HAP-1 (cell line): ENCODE results near the gene PATJ.
A peak's percentile ranks its signal among the peaks of the same experiment; 100 is the strongest.
"Not testable (repeated sequence)": the region's sequence is repeated elsewhere in the genome, so short reads cannot be mapped to it uniquely, and the experiment has no call there.

Experiments
- DNase-seq, 2 experiments: peaks; one replicate each; pipeline ENCODE4 v3.0.0-alpha.2; 2016 to 2020; ENCODE audit warnings: low spot score in 2 of 2
- H3K27me3 ChIP-seq: fragments of 250-450 bp; sonication (Bioruptor Pico); 2 replicates; pipeline ENCODE4 v1.5.1; 2020; ENCODE audit warnings: low read depth, mild to moderate bottlenecking, moderate library complexity
- H3K36me3 ChIP-seq: fragments of 250-450 bp; sonication (Bioruptor Pico); replicated peaks from 2 replicates; pipeline ENCODE4 v1.5.1; 2020; ENCODE audit warnings: mild to moderate bottlenecking
- H3K4me1 ChIP-seq: fragments of 250-450 bp; sonication (Bioruptor Pico); 2 replicates; pipeline ENCODE4 v1.5.1; 2020; ENCODE audit warnings: mild to moderate bottlenecking
- H3K4me3 ChIP-seq: fragments of 250-450 bp; sonication (Bioruptor Pico); 2 replicates; pipeline ENCODE4 v1.5.1; 2020; ENCODE audit warnings: mild to moderate bottlenecking, moderate library complexity
- H3K9me3 ChIP-seq: fragments of 250-450 bp; sonication (Bioruptor Pico); 2 replicates; pipeline ENCODE4 v1.5.1; 2020; ENCODE audit warnings: mild to moderate bottlenecking, moderate library complexity
- in situ Hi-C: fragments of 300-500 bp; cut with MboI; formaldehyde crosslinking; loops from 3 replicates; pipeline ENCODE4 v1.14.3; 2020; ENCODE audit warnings: low sequenced_read_pairs, inconsistent platforms, mixed read lengths

Gene PATJ

DNA sequence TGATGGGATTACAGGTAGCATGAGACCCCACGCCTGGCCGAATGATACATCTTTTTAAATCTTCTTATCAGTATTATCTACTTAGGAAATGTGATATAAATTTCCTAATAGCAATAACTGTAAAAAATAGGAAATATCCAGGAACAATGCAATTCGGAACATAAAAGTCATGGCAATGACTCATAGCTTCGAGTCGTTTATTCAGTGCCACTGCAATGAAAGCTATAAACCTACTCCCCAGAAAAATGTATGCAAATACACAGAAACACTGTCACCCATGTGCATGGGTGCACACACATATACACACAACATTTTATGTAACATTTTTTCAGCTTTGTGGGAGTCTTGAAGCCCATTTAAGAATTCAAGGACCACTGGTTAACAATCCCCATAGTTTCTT, 194.6 kb downstream of the PATJ start:
- H3K36me3 ChIP-seq, result no peaks in the 10 kb centered on the region
- H3K27me3 ChIP-seq, result no peaks in the 10 kb centered on the region
- no peaks in the 10 kb centered on the region for H3K9me3 ChIP-seq
- DNase-seq, result no peak
- in situ Hi-C loops, result no loop called here
- no peaks in the 10 kb centered on the region for H3K4me1 ChIP-seq
- no peak overlapping the region for H3K4me3 ChIP-seq

DNA sequence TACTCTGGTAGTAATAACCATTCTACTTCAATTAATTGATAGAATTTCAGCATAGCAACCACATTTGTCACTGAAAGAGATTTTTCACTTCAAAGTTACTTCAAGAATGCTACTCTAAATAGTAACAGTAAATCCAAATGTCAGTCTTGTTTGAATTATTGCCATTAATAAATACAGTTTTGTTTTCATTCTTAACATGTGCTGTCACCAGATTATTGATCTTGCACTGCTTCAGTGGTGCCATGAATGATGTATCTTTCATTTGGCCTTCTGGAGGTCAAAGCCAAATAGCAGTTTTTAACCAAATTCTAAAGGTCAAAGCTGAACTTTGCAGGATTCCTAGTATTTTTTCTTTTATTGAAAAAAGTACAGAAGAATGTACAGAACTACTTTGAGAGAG, 199.5 kb downstream of the PATJ start:
- Histone ChIP-seq H3K4me1 (no peaks in the 10 kb centered on the region), H3K4me3 (no peak overlapping the region), H3K9me3 (no peaks in the 10 kb centered on the region), H3K36me3 (no peaks in the 10 kb centered on the region), H3K27me3 (no peaks in the 10 kb centered on the region)
- no peak for DNase-seq
- in situ Hi-C loops, result no loop called here

DNA sequence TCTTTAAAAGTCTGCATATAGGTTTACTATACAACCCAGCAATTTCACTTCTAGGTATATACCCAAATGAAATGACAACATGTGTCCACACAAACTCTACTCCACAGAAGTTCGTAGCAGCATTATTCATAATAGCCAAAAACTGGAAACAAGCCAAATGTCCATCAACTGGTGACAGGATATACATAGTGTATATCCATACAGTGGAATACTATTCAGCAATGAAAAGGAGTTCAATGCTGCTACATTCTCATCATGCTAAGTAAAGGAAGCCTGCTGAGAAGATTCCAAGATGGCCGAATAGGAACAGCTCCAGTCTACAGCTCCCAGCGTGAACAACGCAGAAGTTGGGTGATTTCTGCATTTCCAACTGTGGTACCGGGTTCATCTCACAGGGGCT, 200.6 kb downstream of the PATJ start:
- Histone ChIP-seq H3K9me3 (no peaks in the 10 kb centered on the region), H3K36me3 (no peaks in the 10 kb centered on the region), H3K27me3 (no peaks in the 10 kb centered on the region), H3K4me1 (no peaks in the 10 kb centered on the region), H3K4me3 (no peak overlapping the region)
- no peak for DNase-seq
- in situ Hi-C loops, result no loop called here

DNA sequence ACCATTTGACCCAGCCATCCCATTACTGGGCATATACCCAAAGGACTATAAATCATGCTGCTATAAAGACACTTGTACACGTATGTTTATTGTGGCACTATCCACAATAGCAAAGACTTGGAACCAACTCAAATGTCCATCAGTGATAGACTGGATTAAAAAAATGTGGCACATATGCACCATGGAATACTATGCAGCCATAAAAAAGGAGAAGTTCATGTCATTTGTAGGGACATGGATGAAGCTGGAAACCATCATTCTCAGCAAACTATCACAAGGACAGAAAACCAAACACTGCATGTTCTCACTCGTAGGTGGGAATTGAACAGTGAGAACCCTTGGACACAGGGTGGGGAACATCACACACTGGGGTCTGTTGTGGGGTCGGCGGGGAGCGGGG, 206.4 kb downstream of the PATJ start:
- H3K36me3 ChIP-seq, H3K4me3 ChIP-seq, in situ Hi-C loops, H3K9me3 ChIP-seq, DNase-seq, H3K27me3 ChIP-seq: not testable (repeated sequence)
- peaks cover 22% of the 10 kb centered on the region for H3K4me1 ChIP-seq

DNA sequence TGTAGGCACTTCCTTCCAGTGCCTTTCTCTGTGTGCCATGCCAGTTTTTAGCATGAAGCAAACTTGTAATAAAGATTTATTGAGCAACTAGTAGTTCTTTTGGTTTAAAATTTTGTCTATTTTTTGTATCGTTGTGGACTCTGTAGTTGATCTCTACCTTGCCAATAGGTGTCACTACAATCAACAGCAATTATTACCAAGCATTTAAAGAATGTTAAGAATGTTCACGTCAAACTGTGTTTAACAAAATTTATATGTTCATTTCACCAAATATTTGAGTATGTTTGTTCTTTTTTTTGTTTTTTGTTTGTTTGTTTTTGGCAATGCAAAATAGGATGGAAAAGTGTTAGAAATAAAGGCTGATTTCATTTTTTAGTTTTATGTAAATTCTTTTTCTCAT, 208.1 kb downstream of the PATJ start:
- H3K27me3 ChIP-seq, result no peaks in the 10 kb centered on the region
- H3K4me1 ChIP-seq, result peaks cover 22% of the 10 kb centered on the region
- in situ Hi-C loops, result no loop called here
- H3K9me3 ChIP-seq, result no peaks in the 10 kb centered on the region
- DNase-seq, result peak in 1 of 2 experiments; percentile 53
- H3K36me3 ChIP-seq, result no peaks in the 10 kb centered on the region
- H3K4me3 ChIP-seq, result no peak overlapping the region

DNA sequence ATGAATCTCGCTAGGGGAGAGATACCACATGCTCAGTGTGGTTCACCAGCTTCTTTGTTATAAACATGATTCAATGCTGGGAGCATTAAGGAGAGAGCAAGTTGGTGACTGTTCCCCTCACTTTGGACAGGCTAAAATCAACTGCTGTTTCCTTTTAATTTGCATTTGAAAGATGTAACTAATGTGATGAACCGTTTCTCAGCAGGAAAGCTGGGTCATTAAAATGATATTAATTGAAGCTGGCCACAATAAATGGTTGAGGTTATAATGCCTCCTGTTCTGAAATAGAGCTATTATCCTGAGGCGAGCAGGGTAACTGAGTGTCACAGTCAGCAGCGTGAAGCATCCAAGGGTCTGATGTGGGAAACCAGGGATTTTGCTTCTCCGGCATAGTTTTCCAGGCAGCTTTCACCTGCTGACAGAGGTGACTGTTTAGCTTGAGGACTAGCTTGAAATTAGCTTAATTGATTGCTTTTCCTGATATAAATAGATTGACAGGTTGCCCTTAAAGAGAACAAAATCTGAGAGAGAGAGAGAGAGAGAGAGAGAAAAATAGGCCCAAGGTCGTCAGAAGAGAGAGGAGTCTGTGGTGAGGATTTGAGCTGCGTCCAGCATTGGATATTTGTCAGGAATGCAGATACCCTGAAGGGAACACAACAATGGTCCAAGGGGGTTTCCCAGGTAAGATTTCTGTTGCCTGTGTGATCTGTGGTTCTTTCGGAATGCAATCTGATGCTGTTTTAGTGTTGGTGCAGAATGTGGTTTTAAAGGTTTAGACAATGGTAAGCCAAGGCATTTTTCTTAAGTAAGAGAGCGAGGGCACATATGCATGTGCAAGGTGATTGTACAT, 209.7 kb downstream of the PATJ start:
- H3K4me1 ChIP-seq, result peaks cover 23% of the 10 kb centered on the region
- in situ Hi-C loops, result no loop called here
- H3K9me3 ChIP-seq, result no peaks in the 10 kb centered on the region
- H3K27me3 ChIP-seq, result no peaks in the 10 kb centered on the region
- no peak overlapping the region for H3K4me3 ChIP-seq
- no peaks in the 10 kb centered on the region for H3K36me3 ChIP-seq
- peak in 1 of 2 experiments; percentile 21 for DNase-seq

DNA sequence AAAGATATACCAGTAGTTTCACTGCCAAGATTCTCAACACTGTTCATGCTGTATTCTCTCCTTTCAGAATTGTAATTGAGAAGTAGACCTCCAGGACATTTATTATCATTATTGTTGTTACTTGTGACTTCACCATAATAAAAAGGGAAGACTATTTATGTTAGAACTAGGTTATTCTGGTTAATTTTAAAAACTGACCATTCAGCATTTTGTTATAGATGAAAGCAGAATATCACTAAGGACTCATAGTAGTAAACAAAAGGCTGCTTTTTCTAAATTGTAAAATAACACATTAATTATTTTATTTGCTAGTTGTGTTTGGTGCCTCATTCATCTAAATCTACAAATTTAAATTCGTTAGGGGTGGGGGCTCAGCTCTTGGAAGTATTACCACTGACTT, 210.4 kb downstream of the PATJ start:
- Histone ChIP-seq H3K36me3 (no peaks in the 10 kb centered on the region), H3K4me1 (peaks cover 26% of the 10 kb centered on the region), H3K9me3 (no peaks in the 10 kb centered on the region), H3K4me3 (no peak overlapping the region), H3K27me3 (no peaks in the 10 kb centered on the region)
- in situ Hi-C loops, result no loop called here
- DNase-seq, result no peak

DNA sequence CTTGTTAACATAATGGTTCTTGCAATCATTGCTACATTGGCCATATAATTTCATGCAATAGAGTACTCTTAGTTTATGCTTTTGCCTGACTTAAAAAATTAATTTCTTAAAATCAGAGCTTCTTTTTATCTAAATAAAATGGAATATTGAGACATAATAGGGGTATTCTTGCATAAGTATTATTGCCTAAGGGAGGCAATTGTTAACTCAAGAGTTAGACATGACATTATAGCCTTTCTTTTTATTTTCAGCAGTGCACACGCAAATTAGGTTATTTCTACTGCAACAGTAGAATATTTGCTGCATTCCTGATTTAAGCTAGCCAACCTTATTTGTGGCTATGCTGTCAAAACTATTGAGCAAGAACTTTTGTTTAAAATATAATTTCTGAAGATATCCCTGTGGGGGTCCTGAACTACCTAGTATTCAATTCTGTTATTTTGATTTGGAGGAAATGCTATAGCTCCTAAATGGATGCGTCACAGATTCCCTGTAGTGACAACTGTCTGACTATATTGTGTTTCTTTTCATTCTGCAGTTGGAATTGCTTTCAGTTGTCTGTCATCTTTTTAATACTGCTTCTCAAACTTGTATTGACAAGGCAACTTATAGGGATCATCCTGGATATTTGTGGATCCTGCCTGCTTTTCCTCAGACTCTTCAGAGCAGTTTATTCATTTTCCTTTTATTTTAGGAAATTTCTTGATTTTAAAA, 211.0 kb downstream of the PATJ start:
- Histone ChIP-seq H3K9me3 (no peaks in the 10 kb centered on the region), H3K27me3 (no peaks in the 10 kb centered on the region), H3K4me3 (no peak overlapping the region), H3K4me1 (peaks cover 26% of the 10 kb centered on the region), H3K36me3 (no peaks in the 10 kb centered on the region)
- DNase-seq, result no peak
- in situ Hi-C loops, result no loop called here

DNA sequence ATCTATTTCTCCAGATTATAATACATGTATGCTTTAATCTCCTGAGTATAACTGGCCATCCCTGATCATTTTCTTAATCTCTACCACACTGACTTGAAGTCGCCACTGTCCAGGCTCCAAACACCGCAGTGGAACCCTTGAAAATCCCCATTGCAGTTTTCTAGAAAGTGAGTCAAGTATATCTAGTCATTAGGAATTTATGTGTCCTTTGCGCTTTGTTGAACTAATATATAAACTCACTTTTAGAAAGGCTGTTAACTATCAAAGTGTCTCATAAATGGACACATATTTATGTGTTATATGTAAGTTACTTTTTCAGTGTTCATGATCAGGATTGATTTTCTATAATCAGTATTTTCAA, 211.5 kb downstream of the PATJ start:
- H3K4me1 ChIP-seq, result peaks cover 26% of the 10 kb centered on the region
- H3K27me3 ChIP-seq, result no peaks in the 10 kb centered on the region
- no peak for DNase-seq
- no peaks in the 10 kb centered on the region for H3K36me3 ChIP-seq
- H3K4me3 ChIP-seq, result no peak overlapping the region
- in situ Hi-C loops, result no loop called here
- H3K9me3 ChIP-seq, result no peaks in the 10 kb centered on the region

DNA sequence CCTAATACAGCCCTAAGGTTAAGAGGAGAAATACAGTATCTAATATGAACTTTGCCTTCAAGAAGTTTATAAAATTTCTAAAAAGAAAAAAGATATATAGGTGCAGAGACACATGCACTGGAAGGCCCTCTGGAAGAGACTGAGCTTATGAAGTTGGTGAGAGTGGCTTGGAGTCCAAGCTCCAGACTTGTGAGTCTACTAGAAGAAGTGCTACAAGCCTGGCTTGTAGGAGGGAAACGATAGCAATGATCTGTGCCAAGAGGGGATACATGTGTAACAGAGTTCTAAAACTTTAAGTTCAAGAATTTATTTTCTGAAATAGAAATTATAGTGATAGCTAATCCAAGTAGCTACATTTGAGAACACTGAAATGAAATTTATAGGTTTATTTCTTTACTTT, 213.0 kb downstream of the PATJ start:
- in situ Hi-C loops, result no loop called here
- no peak overlapping the region for H3K4me3 ChIP-seq

DNA sequence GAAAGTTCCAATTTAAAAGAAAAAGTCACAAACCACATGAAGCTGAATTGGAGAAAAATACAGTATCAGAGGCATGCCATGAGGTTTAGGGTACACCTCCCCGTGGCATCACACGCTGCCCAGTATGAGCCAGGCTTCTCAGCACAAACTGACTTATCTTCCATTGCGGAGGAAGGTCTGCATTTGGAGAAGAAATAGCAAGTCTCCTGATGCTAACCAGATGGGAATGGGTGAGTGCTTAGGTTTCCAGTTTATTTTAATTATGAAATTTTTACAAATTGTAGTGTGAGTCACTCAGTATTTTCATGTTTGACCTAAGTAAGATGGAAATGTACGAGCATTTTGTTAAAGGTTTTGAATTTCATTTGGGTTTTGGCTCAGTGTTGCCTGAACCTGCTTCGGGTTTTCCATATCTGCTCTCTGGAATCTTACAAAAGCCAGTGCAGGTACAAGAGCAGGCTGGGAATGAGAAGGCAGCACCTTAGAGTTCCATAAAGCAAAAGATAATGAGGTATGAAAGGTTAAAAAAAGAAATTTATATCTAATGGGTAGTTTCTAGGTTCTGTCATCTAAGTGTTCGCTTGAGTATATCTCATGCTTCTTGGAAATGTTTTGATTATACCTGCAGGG, 213.9 kb downstream of the PATJ start:
- Histone ChIP-seq H3K4me1 (peaks cover 20% of the 10 kb centered on the region), H3K36me3 (no peaks in the 10 kb centered on the region), H3K27me3 (no peaks in the 10 kb centered on the region), H3K9me3 (no peaks in the 10 kb centered on the region), H3K4me3 (no peak overlapping the region)
- DNase-seq, result no peak
- in situ Hi-C loops, result no loop called here

More for the DNA sequence above, 213.0 kb downstream of the PATJ start:
- Histone ChIP-seq H3K9me3 (no peaks in the 10 kb centered on the region), H3K36me3 (no peaks in the 10 kb centered on the region), H3K4me1 (peaks cover 26% of the 10 kb centered on the region), H3K27me3 (no peaks in the 10 kb centered on the region)
- DNase-seq, result no peak

DNA sequence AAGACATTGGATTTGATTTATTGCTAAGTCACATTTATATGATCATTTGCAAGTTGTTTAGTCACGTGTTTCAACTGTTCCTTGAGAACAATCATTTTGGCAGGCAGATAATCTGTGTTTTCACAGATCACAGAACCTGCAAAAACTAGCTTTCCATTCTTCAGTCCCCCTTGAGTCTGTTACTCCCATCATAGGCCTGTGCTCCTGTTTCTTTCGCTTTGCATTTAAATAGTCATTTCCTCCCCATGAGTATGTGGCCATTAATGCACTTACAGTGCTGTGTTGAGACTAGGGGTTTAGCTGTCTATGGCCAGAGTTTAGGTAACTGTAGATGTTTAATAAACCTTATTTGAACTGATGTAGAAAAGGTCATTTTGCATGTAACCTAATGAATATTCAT, 214.5 kb downstream of the PATJ start:
- DNase-seq, result peak in 1 of 2 experiments; percentile 45
- Histone ChIP-seq H3K4me3 (no peak overlapping the region), H3K4me1 (peaks cover 14% of the 10 kb centered on the region), H3K9me3 (no peaks in the 10 kb centered on the region), H3K36me3 (no peaks in the 10 kb centered on the region), H3K27me3 (no peaks in the 10 kb centered on the region)
- in situ Hi-C loops, result no loop called here

DNA sequence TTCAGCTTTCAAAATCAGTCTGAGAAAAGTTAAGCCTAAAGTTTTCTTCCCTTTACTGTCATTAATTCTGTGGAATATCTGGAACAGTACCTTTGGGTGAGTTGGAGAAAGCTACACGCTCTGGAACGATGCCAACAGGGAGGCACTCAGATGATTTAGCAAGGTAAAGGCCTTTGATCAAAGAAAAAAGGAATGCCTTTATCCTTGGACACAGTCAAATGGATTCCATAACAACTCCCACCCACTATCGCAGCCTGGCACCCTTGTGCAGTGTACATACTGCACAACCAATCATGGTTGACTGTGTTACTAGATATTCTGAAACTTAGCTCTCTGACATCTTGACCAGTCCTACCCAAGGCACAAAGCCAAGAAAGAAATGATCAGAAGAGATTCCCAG, 218.7 kb downstream of the PATJ start:
- in situ Hi-C loops, result no loop called here
- Histone ChIP-seq H3K4me3 (no peak overlapping the region), H3K27me3 (no peaks in the 10 kb centered on the region), H3K36me3 (no peaks in the 10 kb centered on the region), H3K9me3 (no peaks in the 10 kb centered on the region), H3K4me1 (peaks cover 4% of the 10 kb centered on the region; the same call in 1 of the 2 replicates)
- no peak for DNase-seq

DNA sequence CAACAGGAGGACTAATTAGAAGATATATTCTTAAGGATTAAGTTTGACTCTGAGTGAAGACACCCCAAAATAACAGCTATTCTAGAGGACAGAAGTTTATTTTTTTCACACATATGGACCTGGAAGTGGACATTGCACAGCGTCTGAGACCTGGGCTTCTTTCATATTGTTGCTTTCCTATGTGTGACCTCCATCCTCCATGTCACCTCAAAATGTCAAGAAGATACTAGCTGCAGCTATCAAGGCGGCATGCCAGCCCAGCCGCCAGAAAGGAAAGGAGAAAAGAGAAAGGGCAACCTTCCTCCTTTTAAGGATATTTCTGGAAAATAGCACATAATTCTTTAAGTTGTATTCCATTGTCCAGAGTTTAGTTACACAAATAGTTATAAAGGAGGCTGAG, 220.4 kb downstream of the PATJ start:
- in situ Hi-C loops, result no loop called here
- no peaks in the 10 kb centered on the region for H3K27me3 ChIP-seq
- H3K9me3 ChIP-seq, result no peaks in the 10 kb centered on the region
- peaks cover 6% of the 10 kb centered on the region; the same call in 1 of the 2 replicates for H3K4me1 ChIP-seq
- H3K4me3 ChIP-seq, result no peak overlapping the region
- H3K36me3 ChIP-seq, result no peaks in the 10 kb centered on the region
- no peak for DNase-seq
